Epithelial cell of prostate (primary cell): ENCODE measurements around the gene PPP1R12B.
"Not testable (repeated sequence)": the region's sequence is repeated elsewhere in the genome, so short reads cannot be mapped to it uniquely, and the experiment has no call there.

Experiments used
- DNase-seq: peaks from one replicate; pipeline ENCODE4 v3.0.0-alpha.2; 2011; ENCODE audit warnings: low read depth, low spot score
- H3K27ac ChIP-seq: fragments of 450-650 bp; 2 replicates; pipeline ENCODE4 v1.5.1; 2017; ENCODE audit warnings: mild to moderate bottlenecking

The PPP1R12B gene

DNA sequence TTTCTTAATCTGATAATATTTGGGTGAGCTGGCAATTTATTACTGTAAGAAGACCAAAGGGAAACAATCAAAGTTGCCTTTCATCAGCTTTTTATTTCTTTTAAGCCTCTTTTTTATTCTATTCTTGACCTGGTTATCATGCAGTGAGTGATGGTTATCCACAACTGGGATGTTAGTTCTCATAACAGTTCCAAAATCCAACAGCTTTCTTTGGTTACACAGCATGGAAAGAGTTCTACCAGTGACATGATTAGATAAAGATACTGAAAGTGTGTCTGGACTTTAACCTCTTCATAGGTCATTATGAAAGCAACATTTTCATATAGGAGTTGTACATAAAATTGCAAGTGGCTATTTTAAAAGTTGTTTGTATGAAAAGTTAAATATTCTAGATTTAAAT, 198.7 kb downstream of the PPP1R12B start:
- DNase-seq: no peak
- H3K27ac ChIP-seq: no peak overlapping the region

DNA sequence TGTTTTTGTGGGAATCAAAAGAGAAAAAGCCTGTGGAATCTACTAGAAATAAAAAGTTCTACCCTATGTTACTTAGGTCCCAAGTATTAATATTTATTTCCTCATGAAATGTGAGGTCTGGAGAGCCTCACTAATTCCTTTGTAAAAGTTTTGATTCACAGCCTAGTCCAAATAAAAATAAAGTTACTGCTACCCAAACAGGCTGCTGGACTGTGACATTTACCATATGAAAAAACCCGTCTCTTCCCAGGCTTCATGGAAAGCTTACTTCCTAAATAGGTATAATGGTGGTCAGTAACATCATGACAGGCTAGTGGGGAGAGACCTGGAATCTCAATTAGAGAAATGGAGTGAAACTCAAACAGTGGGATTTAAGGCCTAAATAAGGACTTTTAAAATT, 201.6 kb downstream of the PPP1R12B start:
- H3K27ac ChIP-seq, DNase-seq: not testable (repeated sequence)

DNA sequence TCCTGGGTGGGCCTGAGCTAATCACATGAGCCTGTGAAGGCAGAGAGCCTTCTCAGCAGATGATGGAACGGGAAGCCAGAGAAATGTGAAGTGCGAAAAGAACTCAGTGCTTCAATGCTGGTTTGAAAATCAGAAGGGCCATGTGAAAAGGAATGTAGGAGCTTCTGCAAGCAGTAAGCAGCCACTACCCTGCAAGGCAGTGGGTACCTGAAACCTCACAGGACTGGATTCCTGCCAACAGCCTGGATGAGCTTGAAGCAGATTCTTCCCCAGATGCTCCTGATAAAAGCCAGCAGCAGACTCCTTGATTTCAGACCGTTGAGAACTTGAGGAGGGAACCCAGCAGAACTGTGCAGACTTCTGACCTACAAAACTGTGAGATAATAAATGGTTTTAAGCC, 203.2 kb downstream of the PPP1R12B start:
- DNase-seq: no peak

GRCh38 chr1:202552615-202553014, 204.1 kb downstream of the PPP1R12B start:
- DNase-seq: not testable (repeated sequence)

More for the DNA sequence above, 203.2 kb downstream of the PPP1R12B start:
- no peak overlapping the region for H3K27ac ChIP-seq

DNA sequence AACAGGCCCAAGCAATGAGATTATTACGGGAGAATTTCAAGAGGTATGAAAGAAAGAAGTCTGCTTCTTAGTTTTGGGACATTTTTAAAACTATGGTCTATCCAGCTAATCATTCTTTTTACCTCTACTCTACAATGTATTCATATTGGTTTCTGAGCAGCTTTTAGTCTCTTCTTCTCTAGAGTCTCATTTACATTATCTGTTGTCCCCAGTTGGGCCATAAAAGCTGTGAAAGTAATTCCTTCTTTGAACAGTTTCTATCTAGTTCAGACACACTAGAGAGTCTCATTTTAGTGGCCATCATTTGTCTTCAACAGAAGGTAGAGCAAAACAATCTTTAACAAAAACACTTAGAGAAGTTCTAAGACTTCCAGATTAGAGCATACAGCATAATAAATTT, 204.6 kb downstream of the PPP1R12B start:
- DNase-seq, H3K27ac ChIP-seq: not testable (repeated sequence)

More at GRCh38 chr1:202552615-202553014, 204.1 kb downstream of the PPP1R12B start:
- H3K27ac ChIP-seq: not testable (repeated sequence)

DNA sequence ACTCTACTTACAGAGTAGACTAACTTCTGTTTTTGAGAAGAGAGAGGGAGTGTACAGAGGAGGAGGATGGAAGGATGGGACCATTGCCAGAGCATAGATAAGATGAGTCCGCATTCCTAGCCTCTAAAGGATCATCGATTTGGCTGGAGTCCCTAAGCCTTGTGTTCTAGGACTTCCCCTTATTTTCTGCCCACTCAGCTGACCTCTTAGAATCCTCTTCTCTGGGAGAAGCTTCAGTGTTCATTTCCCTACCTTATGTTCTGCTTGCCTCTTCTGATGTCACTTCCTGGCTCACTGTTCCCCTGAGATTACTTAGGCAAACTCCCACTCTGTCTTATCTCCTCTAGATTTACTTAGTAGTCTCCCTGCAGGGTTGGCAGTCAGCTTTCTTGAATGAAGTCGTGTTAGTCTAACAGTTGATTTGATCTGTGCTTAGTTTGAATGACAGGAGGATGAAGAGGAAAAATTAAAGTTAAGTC, 205.1 kb downstream of the PPP1R12B start:
- no peak for DNase-seq
- no peak overlapping the region for H3K27ac ChIP-seq

DNA sequence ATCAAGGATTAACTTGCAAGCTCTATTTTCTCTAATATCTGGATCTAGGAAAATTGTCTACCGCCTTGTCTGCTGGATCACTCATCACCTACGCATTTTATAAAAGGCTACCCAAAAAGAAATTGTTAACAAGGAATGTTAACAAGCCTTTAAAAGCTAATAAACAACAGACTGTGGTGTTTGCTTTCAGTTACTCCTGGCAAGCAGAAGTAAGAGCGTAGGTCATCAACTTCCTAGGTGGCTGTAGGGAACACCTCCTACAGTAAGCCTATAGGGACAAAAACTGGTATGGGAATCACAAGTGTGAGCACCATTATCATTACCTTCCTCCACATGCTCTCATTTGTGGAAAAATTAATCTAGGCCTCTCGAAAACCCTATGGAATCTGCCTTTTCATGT, 206.1 kb downstream of the PPP1R12B start:
- H3K27ac ChIP-seq, DNase-seq: not testable (repeated sequence)

DNA sequence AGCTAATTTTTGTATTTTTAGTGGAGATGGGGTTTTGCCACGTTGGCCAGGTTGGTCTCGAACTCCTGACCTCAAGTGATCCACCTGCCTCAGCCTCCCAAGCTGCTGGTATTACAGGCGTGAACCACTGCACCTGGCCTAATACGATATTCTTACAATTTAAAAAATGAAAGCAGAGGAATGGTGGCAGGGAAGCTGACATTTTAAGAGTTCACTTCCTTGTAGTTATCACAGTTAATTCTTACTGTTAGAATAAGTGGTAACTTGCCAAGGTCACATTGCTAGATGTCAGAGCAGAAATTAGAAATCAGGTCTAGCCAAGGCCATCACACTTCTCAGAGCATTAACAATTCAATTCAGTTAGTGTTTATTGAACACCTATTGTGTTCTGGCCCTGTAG, 207.5 kb downstream of the PPP1R12B start:
- not testable (repeated sequence) for H3K27ac ChIP-seq, DNase-seq

GRCh38 chr1:202557662-202558061, 209.2 kb downstream of the PPP1R12B start:
- not testable (repeated sequence) for H3K27ac ChIP-seq, DNase-seq

DNA sequence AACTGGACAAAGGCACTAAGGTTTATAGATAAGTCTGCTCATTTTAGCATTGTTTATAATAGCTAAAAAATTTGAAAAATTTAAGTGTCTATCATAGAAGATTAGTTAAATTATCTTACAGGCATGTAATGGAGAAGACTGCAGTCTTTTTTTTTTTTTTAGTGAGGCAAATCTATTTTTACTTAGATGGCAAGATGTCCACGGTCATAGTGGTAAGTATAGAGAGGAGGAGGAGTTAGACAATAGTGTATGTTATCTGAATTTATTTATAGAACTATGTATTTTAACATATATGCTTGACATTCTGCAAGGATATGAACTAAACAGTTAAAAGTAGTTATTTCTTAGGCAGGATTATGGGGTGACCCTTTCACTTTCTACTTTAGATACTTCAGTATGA, 212.7 kb downstream of the PPP1R12B start:
- DNase-seq: no peak
- H3K27ac ChIP-seq: no peak overlapping the region

DNA sequence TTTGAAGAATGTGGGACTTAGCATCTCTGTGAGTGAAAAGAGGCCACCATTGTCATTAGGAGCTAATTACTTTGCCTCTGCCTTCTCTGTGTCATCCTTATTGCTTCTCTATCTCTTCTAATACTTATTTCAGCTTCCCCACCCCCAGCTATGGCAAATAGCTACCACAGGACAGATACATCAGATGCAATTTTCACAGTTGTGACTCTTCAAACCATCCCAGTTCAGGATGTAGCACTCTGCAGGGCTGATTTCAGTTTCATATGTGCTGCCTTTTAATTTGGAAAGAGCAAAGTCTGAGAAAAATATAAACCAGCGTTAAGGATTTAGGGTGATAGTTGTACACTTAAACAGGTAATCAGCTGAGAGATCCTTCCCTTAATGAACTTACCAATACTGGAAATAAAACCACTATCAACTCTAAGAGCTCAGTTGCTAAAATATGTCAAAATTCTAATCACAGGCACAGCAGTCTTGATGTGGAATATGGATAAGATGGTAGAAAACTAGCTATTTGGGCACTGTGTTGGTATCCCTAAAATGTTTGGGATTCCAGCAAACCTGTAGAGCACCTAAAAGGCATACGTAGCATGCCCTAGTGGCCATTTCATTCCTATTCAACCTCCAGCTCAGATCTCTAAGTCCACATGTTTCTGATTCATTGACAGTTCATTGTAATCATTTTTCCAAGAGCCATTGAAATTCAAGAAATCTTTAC, 213.4 kb downstream of the PPP1R12B start:
- DNase-seq: no peak
- no peak overlapping the region for H3K27ac ChIP-seq

GRCh38 chr1:202562444-202563060, 214.1 kb downstream of the PPP1R12B start:
- no peak for DNase-seq

GRCh38 chr1:202563818-202564217, 215.3 kb downstream of the PPP1R12B start:
- no peak for DNase-seq
- H3K27ac ChIP-seq: no peak overlapping the region

More at GRCh38 chr1:202562444-202563060, 214.1 kb downstream of the PPP1R12B start:
- H3K27ac ChIP-seq: no peak overlapping the region

GRCh38 chr1:202564958-202565495, 216.5 kb downstream of the PPP1R12B start:
- DNase-seq: no peak
- H3K27ac ChIP-seq: no peak overlapping the region

DNA sequence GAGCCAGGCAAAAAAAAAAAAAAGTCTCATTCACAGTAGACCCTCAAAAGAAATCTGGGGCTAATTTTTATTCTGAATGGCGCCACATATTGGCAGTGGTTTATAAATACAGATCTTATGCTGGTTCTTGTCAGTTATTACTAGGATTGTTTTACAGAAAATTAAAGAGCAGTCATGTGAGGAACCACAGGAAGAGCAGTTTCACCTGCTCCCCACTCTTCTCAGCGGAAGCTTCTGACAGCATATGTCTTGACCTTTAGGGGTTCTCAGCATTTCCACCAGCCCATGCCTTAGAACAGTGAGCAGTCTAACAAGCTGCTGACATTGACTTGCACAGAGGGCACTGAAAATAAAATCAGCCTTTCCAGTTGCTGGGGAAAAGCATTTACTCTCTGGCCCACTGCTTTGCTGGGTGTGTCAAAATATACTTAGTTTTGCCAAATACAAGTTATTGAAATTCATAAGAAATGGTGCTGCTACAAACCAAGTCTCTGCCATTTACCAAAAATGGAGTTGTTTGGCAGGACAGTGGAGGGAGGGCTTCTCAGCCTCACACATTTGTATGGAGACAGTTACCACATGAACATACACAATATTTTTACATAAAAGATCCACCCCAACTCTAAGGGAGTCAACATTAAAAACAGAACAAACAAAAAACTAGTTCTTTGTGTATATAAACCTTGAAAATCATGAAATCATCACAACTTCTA, 217.5 kb downstream of the PPP1R12B start:
- no peak overlapping the region for H3K27ac ChIP-seq
- no peak for DNase-seq

GRCh38 chr1:202567738-202568137, 219.2 kb downstream of the PPP1R12B start:
- DNase-seq: no peak
- no peak overlapping the region for H3K27ac ChIP-seq

GRCh38 chr1:202568410-202568809, 219.9 kb downstream of the PPP1R12B start:
- H3K27ac ChIP-seq: no peak overlapping the region
- DNase-seq: no peak

- DNase-seq: no peak
- peak overlapping the region; percentile 29 for H3K27ac ChIP-seq
These were observed 220.3 kb downstream of the PPP1R12B start for GRCh38 chr1:202568826-202569225.

- DNase-seq: no peak
- peak overlapping the region; percentile 29 for H3K27ac ChIP-seq
These were observed 221.2 kb downstream of the PPP1R12B start for GRCh38 chr1:202569393-202570322.
